RPMI7951 (cell line): Measurements from ENCODE around the gene ROPN1B. TPM values are rescaled to one million over a fixed set of nuclear protein-coding genes. Genes with fewer than 3 reads are reported as not detected.
A peak's percentile ranks its signal among the peaks of the same experiment; 100 is the strongest.
"Not testable (repeated sequence)": the region's sequence is repeated elsewhere in the genome, so short reads cannot be mapped to it uniquely, and the experiment has no call there.

Experiments used
- DNase-seq: peaks from one replicate; pipeline ENCODE4 v3.0.0-alpha.2; 2012; ENCODE audit warnings: low read depth
- total RNA-seq: library from RNA; depleted of rRNA; stranded (reverse); fragments of >200 nt; shearing (Covaris generic); gene quantifications from 2 replicates; pipeline ENCODE4 v1.2.3, GENCODE V29; 2014; rRNA removed

ROPN1B gene
- total RNA-seq, result 1.2 and 1.3 TPM in 2 replicates

DNA sequence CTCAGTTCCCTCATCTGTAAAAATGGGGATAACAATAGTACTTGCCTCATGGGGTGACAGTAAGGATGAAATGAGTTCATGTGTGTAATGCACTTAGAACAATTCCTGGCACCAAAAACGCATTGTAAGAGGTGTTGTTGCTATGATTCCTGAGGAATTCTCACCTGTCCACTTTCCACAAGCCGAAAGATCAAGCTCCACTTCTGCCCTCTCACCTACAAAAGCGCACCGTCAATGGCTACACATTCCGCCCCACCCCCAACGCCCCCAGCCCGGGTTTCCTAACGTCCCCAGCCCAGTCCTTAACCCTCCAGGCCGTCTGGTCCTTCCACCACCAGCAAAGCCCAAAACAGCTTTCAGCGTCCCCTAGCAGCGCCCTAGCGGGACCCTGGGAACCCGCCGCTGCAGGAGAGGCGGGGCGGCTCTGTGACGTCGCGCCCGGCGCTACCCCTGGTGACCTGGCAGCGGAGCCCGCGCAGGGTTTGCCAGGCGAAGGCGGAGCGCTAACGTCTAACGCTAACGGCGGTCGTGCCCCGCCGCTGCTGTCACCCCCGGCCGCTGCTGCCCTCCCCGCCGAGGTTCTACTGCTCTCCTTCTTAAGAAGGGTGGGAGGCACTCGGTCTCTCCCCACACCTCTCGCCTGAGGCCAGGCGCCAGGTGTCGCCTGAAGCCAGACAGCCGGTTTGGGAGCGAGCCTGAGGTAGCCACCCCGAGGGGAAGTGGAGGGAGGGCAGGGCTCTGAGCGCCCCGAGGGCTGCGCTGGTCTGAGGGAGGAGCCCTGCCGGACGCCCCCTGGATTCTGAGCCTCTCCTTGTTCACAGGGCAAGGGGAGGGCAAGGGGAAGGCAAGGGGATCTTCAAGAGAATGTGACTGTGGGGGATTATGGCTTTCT is at the start of gene ROPN1B:
TSS of gene ROPN1B (plus strand) at position 478 of the 892 bp plus-strand sequence. CDS start 2,877 bp downstream, outside the sequence.
- DNase-seq, result not testable (repeated sequence)

DNA sequence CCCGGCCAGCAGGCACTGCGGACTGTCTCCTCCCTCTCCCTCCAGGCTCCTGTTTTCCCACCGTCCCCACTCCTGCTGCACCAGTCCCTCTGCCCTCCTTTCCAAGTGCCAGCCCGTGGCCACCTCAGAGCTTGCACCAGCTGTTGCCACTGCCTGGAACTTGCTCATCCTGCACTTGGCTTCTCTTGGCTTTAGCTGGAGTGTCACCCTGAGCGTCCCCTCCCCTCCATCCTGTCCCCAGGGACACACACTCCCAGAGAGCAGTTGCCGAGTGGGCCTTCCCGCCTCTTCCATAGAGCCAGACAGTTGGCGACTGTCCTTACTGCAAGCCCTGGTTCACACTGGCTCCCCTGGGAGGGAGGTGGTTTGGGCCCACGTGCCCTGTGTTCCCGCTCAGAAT is 48.8 kb upstream of the ROPN1B start:
- not testable (repeated sequence) for DNase-seq

DNA sequence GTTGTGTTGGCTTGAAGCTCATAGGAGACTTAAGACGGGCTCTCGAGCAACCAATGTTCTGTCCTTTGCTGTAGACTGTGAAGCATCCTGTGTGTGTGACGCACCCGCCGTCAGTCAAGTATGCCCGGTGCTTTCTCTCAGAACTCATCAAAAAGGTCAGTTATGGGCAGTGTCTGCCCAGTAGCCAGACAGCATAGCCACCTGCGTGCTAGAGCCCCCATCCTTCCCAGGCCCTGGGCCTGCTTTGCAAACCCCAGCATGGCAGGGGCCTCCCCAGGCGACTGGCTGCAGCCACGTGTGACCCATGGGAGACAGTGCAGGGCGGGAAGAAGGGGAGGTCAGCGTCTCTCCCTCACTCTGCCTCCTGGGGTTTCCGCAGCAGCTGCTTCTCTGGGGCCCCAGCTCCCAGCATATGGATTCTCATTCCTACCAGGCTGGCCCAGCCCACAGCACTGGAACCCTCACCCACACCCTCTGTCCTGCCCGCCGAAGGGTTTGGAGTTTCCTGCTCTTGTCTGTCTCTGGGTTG is 48.2 kb upstream of the ROPN1B start:
- not testable (repeated sequence) for DNase-seq

DNA sequence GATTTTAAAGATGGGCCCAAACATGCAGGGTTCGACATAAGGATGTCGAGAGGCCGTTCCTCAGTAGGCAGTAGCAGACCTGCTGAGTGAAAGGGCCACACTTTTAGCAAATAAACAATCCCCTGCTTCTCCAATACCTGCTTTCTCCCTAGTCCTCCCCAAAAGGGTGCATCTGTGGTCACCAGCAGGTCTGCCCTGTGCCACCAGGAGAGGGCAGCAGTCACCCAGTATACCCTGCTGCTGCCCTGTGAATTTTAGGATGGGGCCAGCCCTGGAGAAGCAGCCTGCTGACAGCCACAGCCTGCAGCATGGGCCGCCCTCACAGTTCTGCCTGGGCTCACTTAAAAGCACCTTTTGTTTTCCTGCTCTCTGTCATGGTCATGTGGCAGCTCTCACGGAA is 47.3 kb upstream of the ROPN1B start:
- DNase-seq, result peak; percentile 48

DNA sequence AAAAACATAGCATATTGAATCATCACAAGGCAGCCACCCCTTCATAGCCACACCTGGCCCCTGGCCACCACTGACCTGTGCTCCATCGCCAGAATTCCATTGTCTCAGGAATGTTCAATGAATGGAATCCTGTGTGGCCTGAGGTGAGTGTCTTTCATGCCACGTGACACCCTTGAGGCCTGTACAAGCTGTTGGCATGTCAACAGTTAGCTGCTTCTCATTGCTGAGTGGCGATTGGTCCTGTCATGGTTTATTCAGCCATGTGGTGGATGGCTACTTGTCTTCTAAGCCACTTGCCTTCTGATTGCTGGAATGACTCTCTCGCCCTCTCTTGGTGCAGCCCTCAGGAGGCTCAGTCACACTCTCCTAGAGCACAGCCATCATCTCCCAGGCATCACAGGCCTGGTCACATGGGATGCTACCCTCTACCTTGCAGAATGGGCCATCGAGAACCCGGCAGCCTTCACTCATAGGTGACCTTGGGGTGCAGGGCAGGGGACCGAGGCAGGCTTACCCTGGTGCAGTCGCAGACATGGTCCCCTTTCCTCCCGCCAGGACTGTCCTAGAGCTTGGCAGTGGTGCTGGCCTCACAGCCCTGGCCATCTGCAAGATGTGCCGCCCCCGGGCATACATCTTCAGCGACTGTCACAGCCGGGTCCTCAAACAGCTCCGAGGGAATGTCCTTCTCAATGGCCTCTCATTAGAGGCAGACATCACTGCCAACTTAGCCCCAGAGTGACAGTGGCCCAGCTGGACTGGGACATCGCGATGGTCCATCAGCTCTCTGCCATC is 45.5 kb upstream of the ROPN1B start:
- peak; percentile 49 for DNase-seq

DNA sequence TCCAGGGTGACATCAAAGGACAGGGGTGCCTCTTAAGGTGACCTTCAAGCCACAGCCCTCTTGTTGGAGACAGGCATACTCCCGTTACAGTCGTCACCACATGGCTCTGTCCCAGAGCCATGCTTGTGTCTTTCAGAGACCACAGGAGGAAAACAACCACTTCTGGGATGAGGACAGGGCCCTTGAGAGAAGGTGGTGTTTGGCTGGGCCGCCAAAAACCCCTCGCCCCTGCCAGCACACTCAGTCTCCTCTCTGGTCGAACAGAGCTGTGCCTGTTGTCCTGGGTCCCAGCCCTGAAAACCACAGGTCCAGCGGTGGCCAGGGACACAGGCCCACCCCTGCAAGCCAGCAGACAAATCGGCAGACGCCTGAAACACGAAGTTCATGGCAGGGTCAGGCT is 44.7 kb upstream of the ROPN1B start:
- DNase-seq, result not testable (repeated sequence)

DNA sequence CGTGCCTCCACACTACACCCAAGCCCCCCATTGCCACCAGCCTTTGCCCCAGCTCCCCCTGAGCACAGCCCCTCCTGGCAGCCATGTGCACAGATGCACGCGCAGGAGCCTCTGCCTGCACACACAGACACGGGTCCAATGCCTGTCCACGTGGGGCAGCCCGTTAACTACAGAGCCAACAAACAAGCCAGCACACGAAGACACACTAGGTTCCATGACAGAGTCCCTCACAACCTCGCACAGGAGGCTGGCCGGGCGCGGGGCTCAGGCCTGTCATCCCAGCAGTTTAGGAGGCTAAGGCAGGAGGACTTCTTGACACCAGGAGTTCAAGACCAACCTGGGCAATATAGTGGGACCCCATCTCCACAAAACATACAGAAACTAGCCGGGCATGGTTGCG is 43.3 kb upstream of the ROPN1B start:
- DNase-seq, result not testable (repeated sequence)

DNA sequence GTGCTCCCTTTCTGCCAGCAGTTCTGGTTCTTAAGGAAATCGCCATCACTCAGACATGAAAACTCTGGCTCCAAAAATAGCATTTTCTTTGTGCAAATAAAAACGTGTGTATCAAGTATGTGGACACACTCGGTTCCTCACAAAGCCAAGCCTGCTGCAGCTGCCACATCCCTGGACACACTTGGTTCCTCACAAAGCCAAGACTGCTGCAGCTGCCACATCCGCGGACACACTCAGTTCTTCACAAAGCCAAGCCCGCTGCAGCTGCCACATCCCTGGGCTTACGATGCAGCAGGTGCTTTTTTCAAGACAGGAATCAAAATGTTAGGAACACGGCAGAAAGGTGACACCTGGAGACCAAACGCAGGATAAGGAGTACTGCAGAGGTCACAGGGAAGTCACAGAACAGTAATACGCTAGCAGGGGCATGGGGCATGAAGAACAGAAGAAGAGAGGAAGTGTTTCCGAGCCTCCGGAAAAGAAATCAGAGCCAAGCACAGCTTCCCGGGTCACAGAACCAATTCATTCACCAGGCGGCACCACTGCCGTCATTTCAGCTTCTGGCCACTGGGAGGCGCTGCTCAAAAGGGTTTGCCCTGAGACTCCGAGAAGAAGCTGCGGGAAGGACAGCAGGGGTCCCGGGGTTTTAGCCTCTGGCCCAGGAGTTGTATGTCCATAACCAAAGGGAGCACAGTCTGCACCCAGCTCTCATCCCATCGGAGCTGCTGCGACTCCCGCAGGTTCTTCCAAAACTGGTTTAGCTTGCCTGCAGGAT is 40.0 kb upstream of the ROPN1B start:
- peak; percentile 22 for DNase-seq

DNA sequence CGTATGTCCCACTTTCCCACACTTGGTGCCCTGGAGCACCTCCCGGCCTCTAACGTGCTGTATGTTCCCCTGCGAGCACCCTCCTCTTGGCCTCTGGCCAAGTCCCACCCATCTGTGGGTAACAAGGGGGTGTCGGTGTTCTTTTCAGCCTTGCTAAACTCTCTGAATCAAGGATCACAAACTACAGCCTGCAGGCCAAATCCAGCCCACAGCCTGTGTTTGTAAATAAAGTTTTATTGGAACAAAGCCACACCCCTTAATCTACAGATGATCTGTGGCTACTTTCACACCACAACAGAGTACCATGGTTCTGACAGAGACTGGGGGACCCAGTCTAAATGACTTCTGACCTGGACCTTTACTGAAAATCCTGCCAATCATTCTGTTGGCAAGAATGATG is 39.2 kb upstream of the ROPN1B start:
- not testable (repeated sequence) for DNase-seq

DNA sequence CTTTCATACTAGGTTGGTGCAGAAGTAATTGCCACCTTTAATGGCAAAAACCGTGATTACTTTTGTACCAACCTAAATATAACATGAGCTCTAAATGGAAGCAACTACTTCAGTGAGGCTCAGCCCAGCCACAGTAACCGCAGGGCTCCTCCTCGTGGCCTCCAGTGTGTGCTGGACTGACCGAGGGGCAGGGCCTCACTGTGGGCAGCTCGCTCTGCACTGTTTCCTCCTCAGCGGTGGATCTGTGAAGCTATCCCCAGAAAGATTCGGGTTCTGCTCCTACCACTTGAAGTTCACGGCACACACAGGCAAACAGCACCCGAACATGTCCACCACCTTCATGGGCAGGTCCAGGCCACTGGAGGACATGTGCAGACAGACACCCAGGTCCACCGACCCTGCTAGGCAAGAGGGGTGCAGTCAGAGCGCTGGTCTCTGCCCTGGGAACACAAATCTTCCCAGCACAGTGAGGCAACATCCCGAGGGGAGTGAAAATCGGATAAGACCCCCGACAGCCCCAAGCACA is 37.6 kb upstream of the ROPN1B start:
- DNase-seq, result not testable (repeated sequence)

DNA sequence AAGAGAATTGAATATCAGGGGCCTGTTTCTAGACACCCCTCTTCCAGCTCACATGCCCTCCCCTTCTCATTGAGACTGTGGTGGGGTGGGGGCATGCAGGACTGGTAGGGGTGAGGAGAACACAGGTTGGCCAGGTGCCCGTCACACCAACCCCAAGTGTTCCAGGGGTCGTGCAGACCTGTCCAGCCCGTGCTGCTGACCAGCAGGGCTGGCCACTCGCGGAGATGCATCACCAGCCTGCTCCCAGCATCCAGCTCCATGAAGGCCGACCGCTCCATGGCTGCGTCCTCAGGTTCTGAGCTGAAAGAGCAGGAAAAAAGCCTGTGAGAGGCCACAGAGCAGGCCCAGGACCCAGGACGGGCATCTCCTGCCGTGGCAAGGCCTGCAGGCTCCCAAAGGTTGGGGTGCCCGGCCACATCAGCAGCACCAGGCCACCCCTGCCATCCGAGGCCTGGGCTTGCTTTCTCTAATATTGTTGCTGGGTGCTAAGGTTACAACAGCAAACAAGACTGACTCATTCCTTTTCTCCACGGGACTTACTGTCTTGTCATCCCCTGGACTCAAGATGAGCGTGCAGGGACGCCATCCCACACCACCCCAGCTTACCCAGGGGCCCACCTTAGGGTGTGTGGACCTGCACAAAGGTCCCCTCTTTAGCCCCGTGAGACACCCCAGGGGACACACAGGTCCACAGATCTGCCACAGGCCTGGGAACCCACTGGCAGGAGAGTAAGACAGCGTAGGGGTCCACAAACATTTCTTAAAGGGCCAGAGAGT is 35.4 kb upstream of the ROPN1B start:
- DNase-seq, result peak; percentile 23

DNA sequence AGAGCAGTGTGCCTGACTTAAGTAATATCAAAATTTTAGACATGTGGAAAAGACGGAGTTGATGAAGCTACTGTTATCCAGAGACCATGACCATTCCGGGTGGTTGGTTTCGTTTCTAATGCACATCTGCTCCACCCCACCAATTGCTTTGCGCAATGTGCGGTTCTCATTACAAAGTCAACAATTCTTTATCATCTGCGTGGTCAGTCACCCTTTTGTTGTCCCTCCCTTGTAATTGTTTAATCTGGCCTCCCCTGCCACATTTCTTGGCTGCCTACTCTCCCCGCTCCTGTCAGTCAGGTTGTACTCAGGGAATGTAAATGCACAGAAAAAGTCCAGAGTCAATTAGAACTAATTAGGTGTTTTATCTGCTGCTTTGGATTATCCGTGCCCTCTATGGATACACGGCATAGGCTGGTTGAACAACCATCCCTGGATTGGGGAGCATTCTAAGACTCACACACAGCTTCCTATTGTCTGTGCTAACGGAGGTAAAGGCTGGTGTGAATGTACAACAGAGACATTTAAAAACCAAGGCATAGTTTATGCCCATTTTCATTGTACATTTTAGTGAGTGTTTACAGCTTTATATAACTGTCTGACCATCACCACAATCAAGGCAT is 33.6 kb upstream of the ROPN1B start:
- peak; percentile 28 for DNase-seq

DNA sequence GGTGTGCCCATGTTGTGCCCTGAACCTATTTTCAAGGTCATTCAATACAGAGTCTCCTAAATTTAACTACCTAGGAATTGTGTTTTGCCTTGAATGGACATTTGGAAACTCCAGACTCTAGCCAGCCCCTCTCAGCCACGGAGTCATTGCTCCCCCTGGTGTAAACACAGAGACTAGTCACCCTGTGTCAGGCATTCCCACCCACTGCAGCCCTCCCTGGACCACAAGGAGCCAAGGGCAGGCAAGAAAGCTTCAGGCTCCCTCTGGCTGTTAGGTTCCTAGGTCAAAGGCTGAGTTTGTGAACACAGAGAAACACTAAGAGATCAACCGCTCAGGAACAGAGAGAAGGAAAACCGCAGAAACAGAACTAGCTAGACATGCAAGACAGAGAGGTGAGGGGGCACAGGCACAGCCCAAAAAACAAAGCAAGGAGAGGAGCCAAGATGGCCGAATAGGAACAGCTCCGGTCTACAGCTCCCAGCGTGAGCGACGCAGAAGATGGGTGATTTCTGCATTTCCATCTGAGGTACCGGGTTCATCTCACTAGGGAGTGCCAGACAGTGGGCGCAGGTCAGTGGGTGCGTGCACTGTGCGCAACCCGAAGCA is 32.7 kb upstream of the ROPN1B start:
- peak; percentile 23 for DNase-seq

DNA sequence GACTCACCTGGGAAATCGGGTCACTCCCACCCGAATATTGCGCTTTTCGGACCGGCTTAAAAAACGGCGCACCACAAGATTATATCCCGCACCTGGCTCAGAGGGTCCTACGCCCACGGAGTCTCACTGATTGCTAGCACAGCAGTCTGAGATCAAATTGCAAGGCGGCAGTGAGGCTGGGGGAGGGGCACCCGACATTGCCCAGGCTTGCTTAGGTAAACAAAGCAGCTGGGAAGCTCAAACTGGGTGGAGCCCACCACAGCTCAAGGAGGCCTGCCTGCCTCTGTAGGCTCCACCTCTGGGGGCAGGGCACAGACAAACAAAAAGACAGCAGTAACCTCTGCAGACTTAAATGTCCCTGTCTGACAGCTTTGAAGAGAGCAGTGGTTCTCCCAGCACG is 32.1 kb upstream of the ROPN1B start:
- not testable (repeated sequence) for DNase-seq

DNA sequence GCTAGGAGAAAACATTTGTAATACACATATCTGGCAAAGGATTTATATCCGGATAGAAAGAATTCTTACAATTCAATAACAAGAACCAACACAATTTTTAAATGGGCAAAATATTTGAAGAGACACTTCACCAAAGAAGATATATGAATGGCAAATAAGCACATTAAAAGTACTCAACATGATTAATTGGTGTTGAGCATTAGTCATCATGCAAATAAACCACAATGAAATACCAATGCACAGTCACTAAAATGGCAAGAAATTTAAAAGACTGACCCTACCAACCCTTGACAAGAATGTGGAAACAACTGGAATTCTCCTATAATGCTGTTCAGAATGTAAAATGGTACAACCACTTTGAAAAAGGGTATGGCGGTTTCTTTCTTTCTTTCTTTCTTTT is 21.2 kb upstream of the ROPN1B start:
- peak; percentile 47 for DNase-seq

DNA sequence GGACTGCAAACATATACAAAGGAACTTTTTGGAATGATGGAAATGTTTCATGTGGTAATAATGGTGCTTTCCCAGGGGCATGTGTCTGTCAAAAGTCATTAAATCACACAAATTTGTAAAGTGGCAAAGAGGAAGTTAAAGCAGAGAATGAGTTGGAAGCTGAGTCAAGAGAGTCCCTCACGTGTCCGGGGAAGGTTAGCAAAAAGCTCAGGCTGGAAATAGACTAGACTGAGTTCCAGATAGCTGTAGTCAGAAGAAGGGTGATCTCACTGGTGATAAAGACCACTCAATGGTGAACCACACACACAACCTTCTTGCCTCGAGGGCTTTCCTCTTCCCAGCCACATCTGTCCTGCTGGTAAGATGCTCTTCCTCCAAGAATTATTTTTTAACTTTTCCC is 20.1 kb upstream of the ROPN1B start:
- DNase-seq, result peak; percentile 91

DNA sequence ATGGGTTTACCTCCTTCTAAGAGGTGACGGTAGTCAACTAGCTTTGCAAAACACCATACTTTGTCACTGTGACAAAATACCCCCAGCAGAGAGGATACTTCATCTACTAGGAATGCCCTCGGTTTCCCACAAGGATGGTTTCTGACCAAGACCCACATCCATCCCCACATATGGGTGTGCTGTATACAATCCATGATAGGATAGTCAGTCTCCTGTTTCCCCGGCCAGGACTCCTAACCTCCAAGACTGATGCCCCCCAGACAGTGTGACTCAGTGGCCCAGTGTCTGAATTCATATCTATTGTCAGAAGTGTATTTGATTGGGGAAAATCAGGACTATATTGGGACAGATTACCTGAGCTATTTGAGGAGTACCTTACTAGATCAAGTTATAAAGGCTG is 17.8 kb upstream of the ROPN1B start:
- peak; percentile 78 for DNase-seq

DNA sequence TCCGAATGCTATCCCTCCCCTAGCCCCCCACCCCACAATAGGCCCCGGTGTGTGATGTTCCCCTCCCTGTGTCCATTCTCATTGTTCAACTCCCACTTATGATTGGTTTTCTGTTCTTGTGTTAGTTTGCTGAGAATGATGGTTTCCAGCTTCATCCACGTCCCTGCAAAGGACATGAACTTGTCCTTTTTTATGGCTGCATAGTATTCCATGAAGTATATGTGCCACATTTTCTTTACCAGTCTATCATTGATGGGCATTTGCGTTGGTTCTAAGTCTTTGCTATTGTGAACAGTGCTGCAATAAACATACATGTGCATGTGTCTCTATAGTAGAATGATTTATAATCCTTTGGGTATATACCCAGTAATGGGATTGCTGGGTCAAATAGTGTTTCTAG is 12.0 kb upstream of the ROPN1B start:
- not testable (repeated sequence) for DNase-seq

DNA sequence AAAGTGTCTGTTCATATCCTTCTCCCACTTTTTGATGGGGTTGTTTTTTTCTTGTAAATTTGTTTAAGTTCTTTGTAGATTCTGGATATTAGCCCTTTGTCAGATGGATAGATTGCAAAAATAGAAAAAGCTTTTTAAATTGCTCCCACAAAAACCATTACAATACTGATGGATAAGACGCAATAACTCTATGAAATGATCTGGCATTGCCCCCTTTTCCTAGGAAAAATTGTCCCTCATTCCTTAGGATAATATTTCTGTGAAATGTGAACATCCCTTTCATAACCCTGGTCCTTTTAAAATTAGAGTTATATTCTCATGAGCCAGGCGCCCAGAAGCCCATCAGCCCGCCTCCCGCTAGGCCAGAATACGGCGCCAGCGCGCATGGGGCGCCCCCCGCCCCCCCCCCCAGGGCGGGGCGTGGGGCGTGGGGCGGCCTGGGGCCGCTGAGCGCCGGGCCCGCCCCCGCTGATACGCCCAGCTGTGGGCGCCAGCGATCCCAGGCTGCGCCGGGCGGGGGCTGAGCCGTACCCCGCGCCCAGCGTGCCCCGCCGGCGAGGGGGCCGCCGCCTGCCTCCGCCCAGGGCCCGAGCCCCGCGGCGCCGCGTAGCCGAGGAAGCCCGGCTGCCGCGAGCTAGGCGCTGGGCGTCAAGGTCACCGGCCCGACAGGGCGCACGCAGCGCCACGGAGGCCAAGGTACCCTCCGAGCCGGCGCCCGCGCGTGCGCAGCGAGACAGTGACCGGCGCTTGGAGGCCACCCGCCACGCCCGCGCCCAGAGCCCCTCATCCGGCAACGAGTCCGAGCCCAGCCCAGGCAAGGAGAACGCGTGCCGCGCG is 11.1 kb upstream of the ROPN1B start:
- no peak for DNase-seq
